HCT116 (cell line): Measurements from ENCODE around the gene RASSF3. TPM values are rescaled to one million over a fixed set of nuclear protein-coding genes. Genes with fewer than 3 reads are reported as not detected.
A peak's percentile ranks its signal among the peaks of the same experiment; 100 is the strongest.

Experiments
- ATAC-seq: fragments of 200-7000 bp; cut with Tn5 transposase; 2 replicates; pipeline ENCODE4 v1.9.1; 2020; ENCODE audit warnings: mild to moderate bottlenecking, moderate library complexity
- BruUV-seq: library from RNA; stranded (reverse); fragments of 400-500 nt; replicated peaks from 2 replicates; lab custom pipeline; 2021; lab: Mats Ljungman, UMichigan
- CTCF ChIA-PET: fragments of 300-600 bp; sonication (Branson Sonifier 250); formaldehyde crosslinking; loops from one replicate; lab custom pipeline; 2021; ENCODE audit warnings: antibody characterized with exemption; lab: Charles Lee
- POLR2A ChIA-PET: fragments of 300-600, 350-600 bp; sonication (Branson Sonifier 250); formaldehyde crosslinking; loops from one replicate; lab custom pipeline; 2021; ENCODE audit warnings: antibody characterized with exemption; lab: Charles Lee
- RAD21 ChIA-PET, 2 experiments: fragments of 300-600 bp; sonication (Branson Sonifier 250); formaldehyde crosslinking; loops; one replicate each; lab custom pipeline; 2023; ENCODE audit warnings: low total read pairs in 2 of 2; ENCODE audit not compliant: uncharacterized antibody in 2 of 2, unreplicated experiment in 2 of 2, low non-redundant PET in 1 of 2; lab: Charles Lee
- DNase-seq: peaks from one replicate; pipeline ENCODE4 v3.0.0-alpha.2; 2010; ENCODE audit warnings: low read depth, low spot score
- H2AFZ ChIP-seq: fragments of 200-600 bp; shearing (Covaris generic), sonication (generic); 2 replicates; pipeline ENCODE4 v1.6.1; 2017; ENCODE audit warnings: low read depth, mixed run types, mixed read lengths, antibody characterized with exemption, low read length; ENCODE audit not compliant: poor library complexity, severe bottlenecking
- H3K27ac ChIP-seq: 2 replicates; pipeline ENCODE4 v1.5.1; 2012; ENCODE audit warnings: low read depth, low read length
- H3K27me3 ChIP-seq: fragments of 200-600 bp; sonication (generic); 2 replicates; pipeline ENCODE4 v1.6.1; 2016; ENCODE audit warnings: mixed run types, low read length, mixed read lengths; ENCODE audit not compliant: insufficient read depth
- H3K36me3 ChIP-seq, 2 experiments: fragments of 200-500 bp in 1 of 2; fragments of 200-600 bp in 1 of 2; sonication (Bioruptor generic) in 1 of 2; sonication (generic) in 1 of 2; 2 replicates each; pipeline versions ENCODE4 v1.5.1 to v1.6.1; 2014 to 2016; ENCODE audit warnings: low read length in 2 of 2, inconsistent platforms in 1 of 2, mixed read lengths in 1 of 2, mixed run types in 1 of 2; ENCODE audit not compliant: insufficient read depth in 2 of 2, control insufficient read depth in 1 of 2
- H3K4me1 ChIP-seq, 2 experiments: fragments of 200-600 bp in 1 of 2; sonication (generic) in 1 of 2; 2 replicates each; pipeline versions ENCODE4 v1.5.1 to v1.6.1; 2012 to 2017; ENCODE audit warnings: low read length in 2 of 2, inconsistent platforms in 1 of 2, mild to moderate bottlenecking in 1 of 2, mixed read lengths in 1 of 2, mixed run types in 1 of 2, moderate library complexity in 1 of 2; ENCODE audit not compliant: insufficient read depth in 2 of 2, control insufficient read depth in 1 of 2
- H3K4me2 ChIP-seq: fragments of 200-600 bp; sonication (generic); 2 replicates; pipeline ENCODE4 v1.6.1; 2017; ENCODE audit warnings: mixed run types, low read length, mixed read lengths
- H3K4me3 ChIP-seq, 2 experiments: fragments of 200-600 bp in 1 of 2; sonication (generic) in 1 of 2; replicated peaks in 1 of 2; 2 replicates each; pipeline ENCODE4 v1.5.1; 2011 to 2016; ENCODE audit warnings: low read length in 2 of 2, control low read depth in 1 of 2, low read depth in 1 of 2, mild to moderate bottlenecking in 1 of 2, mixed read lengths in 1 of 2, mixed run types in 1 of 2
- H3K79me2 ChIP-seq: fragments of 200-600 bp; sonication (generic); 2 replicates; pipeline ENCODE4 v1.6.1; 2017; ENCODE audit warnings: mild to moderate bottlenecking, mixed run types, low read length, moderate library complexity, mixed read lengths; ENCODE audit not compliant: insufficient read depth
- H3K9ac ChIP-seq: fragments of 200-600 bp; sonication (generic); 2 replicates; pipeline ENCODE4 v1.6.1; 2016; ENCODE audit warnings: low read length, mixed read lengths
- H3K9me2 ChIP-seq: fragments of 200-600 bp; sonication (generic), shearing (Covaris generic); 2 replicates; pipeline ENCODE4 v1.6.1; 2017; ENCODE audit warnings: mixed run types, mild to moderate bottlenecking, moderate library complexity; ENCODE audit not compliant: insufficient read depth
- H3K9me3 ChIP-seq, 2 experiments: fragments of 200-500 bp in 1 of 2; fragments of 200-600 bp in 1 of 2; sonication (Bioruptor generic) in 1 of 2; sonication (generic) in 1 of 2; 2 replicates each; pipeline ENCODE4 v1.6.1; 2014 to 2017; ENCODE audit warnings: low read length in 2 of 2, mixed read lengths in 2 of 2, inconsistent platforms in 1 of 2, low read depth in 1 of 2, mild to moderate bottlenecking in 1 of 2, mixed run types in 1 of 2, moderate library complexity in 1 of 2; ENCODE audit not compliant: control insufficient read depth in 1 of 2, insufficient read depth in 1 of 2
- H4K20me1 ChIP-seq: fragments of 200-600 bp; sonication (generic), shearing (Covaris generic); 2 replicates; pipeline ENCODE4 v1.6.1; 2017; ENCODE audit warnings: mixed run types, mild to moderate bottlenecking, moderate library complexity; ENCODE audit not compliant: insufficient read depth
- CBX3 ChIP-seq: IDR thresholded peaks from 2 replicates; pipeline ENCODE4 v1.6.1; 2012; ENCODE audit warnings: low read depth
- FOSL1 ChIP-seq: IDR thresholded peaks from 2 replicates; pipeline ENCODE4 v1.6.1; 2012; ENCODE audit warnings: low read depth
- MAX ChIP-seq: IDR thresholded peaks from 2 replicates; pipeline ENCODE4 v1.6.1; 2012
- POLR2AphosphoS5 ChIP-seq: IDR thresholded peaks from 2 replicates; pipeline ENCODE4 v1.6.1; 2011; ENCODE audit warnings: mild to moderate bottlenecking, low read depth, low read length, moderate library complexity
- REST ChIP-seq: IDR thresholded peaks from 2 replicates; pipeline ENCODE4 v1.6.1; 2012; ENCODE audit warnings: low read depth
- SIN3A ChIP-seq: IDR thresholded peaks from 2 replicates; pipeline ENCODE4 v1.6.1; 2012; ENCODE audit warnings: low read depth
- SRF ChIP-seq: IDR thresholded peaks from 2 replicates; pipeline ENCODE4 v1.6.1; 2012; ENCODE audit warnings: low read depth
- TCF7L2 ChIP-seq: IDR thresholded peaks from 2 replicates; pipeline ENCODE4 v1.7.0; 2011; ENCODE audit warnings: borderline replicate concordance, inconsistent platforms; ENCODE audit not compliant: insufficient read depth, insufficient read length; ENCODE audit errors: extremely low read depth
- intact Hi-C: fragments of 100-400 bp; cut with micrococcal nuclease; formaldehyde crosslinking; loops from 2 replicates; pipeline ENCODE4 v1.10.0; 2022
- total RNA-seq: library from RNA; stranded (reverse); gene quantifications from one replicate; pipeline ENCODE4 v1.2.1, GENCODE V29; 2021; ENCODE audit not compliant: unreplicated experiment

The RASSF3 gene
- total RNA-seq, 1 experiment from 2014 or later, result 67.1 TPM

- peak; percentile 50 for TF ChIP-seq POLR2AphosphoS5
- TF ChIP-seq SIN3A, result 0 out of 2 replicates have a peak, but pooled peaks have one; percentile 41
- TF ChIP-seq FOSL1, result no peak; the same call in 1 of the 2 replicates
Observed at GRCh38 chr12:64672925-64673409, 62.7 kb downstream of the RASSF3 start (continued).

GRCh38 chr12:64673490-64674169 lies 63.3 kb downstream of the RASSF3 start:
- peak overlapping the region; percentile 80 for H3K27ac ChIP-seq
- ChIA-PET CTCF (interaction anchor here (1.6 kb wide), 1 partner anchor 124 kb away, joined by 4 read pairs; no protein-coding TSS in a partner anchor), POLR2A (no interaction called here), RAD21 (no interaction called here)
- H2AFZ ChIP-seq, result no peak overlapping the region
- H3K9me3 ChIP-seq, result no peaks in the 10 kb centered on the region
- H3K79me2 ChIP-seq, result peaks cover 81% of the 10 kb centered on the region
- H3K27me3 ChIP-seq, result no peaks in the 10 kb centered on the region
- BruUV-seq, result no TSS peak
- H3K9me2 ChIP-seq, result no peaks in the 10 kb centered on the region
- H3K4me2 ChIP-seq, result peak overlapping the region; percentile 76
- intact Hi-C loops, result loop anchor here (5.0 kb wide), 1 partner anchor 46 kb away; no protein-coding TSS in a partner anchor
- peak overlapping the region; percentile 42 for H3K9ac ChIP-seq
- no peaks in the 10 kb centered on the region for H3K36me3 ChIP-seq
- H3K4me3 ChIP-seq, result peak overlapping the region in 1 of 2 experiments; percentile 39; a peak in 2 of 4 replicates
- ATAC-seq, result peak; percentile 32
- no peak for DNase-seq
- TF ChIP-seq TCF7L2 (no peak), CBX3 (no peak), MAX (no peak), SRF (peak; percentile 25; the same call in 1 of the 2 replicates), POLR2AphosphoS5 (no peak), REST (no peak)
- no peaks in the 10 kb centered on the region; the same call in 1 of the 2 replicates for H4K20me1 ChIP-seq
- peaks cover 91 to 96% of the 10 kb centered on the region in 2 experiments for H3K4me1 ChIP-seq
